Measurements from ENCODE around the gene PRR29.
"Not testable (repeated sequence)": the region's sequence is repeated elsewhere in the genome, so short reads cannot be mapped to it uniquely, and the experiment has no call there.

Gene PRR29

GRCh38 chr17:64016974-64017373, 18.8 kb downstream of the PRR29 start:
- DNase-seq, result no peak

DNA sequence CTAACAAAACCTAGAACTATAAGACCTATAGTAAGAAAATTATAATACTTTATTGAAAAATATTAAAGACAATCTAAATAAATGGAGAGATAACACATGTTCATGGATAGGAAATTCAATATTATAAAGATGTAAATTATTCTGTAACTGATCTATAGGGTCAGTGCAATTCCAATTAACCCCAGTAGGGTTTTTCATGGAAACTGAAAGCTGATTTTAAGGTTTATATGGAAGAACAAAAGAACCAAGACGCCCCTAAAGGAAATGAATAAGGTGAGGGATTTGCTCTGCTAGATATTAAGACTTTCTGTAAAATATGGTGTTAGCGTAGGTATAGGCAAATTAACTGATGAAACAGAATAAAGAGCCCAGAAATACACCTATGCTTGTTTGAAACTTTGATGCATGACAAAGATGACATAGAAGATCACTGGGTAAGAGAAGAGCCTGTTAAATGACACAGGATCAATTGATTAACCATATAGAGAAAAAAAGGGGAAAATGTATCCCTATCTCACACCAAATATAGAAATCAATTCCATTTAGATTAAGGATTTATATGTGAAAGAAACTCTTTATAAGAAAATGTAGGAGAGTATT, 19.3 kb downstream of the PRR29 start:
- DNase-seq, result no peak

- DNase-seq, result not testable (repeated sequence)
Measured at GRCh38 chr17:64019551-64019961, 21.4 kb downstream of the PRR29 start.

GRCh38 chr17:64020056-64020766, 22.1 kb downstream of the PRR29 start, which contains the start of gene ICAM2:
Gene ICAM2, minus strand, starts transcription at chr17:64020633. Its CDS starts 13,942 bp downstream, at chr17:64006691.
- DNase-seq, result no peak

GRCh38 chr17:64022611-64023063, 24.5 kb downstream of the PRR29 start:
- no peak for DNase-seq

- DNase-seq, result no peak
Measured at GRCh38 chr17:64024215-64024654, 26.1 kb downstream of the PRR29 start.

- no peak for DNase-seq
Measured at GRCh38 chr17:64024781-64025731, 26.9 kb downstream of the PRR29 start.

- peak in 1 of 2 donors; percentile 17 for DNase-seq
Measured at GRCh38 chr17:64025732-64026294, 27.7 kb downstream of the PRR29 start.

- peak in 1 of 2 donors; percentile 26 for DNase-seq
Measured at GRCh38 chr17:64028874-64029464, 30.8 kb downstream of the PRR29 start.

DNA sequence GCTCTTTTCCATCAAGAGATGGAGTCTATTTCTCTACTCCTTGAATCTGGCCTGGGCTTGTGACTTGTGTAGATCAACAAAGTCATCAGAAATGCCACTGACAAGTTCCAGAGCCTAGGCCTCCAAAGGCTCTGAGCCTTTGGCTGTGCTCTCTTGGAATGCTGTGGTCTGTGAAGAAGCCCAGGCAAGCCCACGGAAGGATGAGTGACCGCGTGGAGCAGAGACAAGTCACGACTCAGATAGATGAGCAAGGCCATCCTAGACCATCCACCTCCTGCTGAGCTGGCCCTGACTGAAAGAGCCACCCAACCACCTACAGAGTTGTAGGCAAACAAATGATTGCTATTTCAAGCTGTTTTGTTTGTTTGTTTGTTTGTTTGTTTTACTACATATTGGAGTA, 33.9 kb downstream of the PRR29 start:
- DNase-seq, result no peak

GRCh38 chr17:64036198-64036922, 38.2 kb downstream of the PRR29 start:
- no peak for DNase-seq

GRCh38 chr17:64037180-64037579, 39.0 kb downstream of the PRR29 start:
- no peak for DNase-seq

DNA sequence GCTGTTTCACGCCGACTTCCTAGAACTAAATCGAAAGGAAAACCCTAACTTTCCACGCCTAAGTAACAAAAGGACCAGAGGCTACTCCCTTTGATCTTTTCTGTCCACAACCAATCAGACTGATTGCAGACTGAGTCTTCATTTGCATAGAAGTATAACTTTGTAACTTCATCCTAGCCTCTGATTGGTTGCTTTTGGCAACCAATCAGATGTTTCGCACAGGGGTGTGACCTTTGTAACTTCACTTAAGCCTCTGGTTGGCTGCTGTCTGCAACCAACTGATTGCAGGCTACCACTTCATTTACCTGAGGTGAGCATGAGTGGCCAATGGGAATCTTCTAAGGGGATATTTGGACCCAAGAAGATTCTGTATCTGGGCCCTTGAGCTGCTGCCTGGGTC, 39.7 kb downstream of the PRR29 start:
- no peak for DNase-seq

- no peak for DNase-seq
Measured at GRCh38 chr17:64038331-64039105, 40.4 kb downstream of the PRR29 start.

GRCh38 chr17:64039106-64039400, 40.9 kb downstream of the PRR29 start:
- no peak for DNase-seq

DNA sequence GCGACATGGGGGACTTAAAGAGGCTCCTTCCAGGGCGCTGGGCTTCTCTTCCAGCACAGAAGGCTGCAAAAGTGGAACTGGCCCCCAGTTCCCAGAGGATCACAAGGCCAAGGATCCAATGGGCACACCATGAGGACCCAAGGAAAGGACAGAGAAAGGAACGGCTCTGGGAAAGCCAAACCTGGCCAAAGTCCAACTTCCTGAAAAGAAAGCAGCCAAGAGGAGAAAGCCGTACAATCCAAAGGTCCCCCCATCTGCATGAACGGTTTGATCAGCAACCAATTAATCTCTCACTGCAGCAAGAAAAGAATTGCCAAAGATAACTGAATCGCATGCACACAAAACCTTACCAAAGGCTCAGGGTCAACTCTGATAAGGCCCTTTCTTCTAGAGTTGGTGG, 42.1 kb downstream of the PRR29 start:
- no peak for DNase-seq

DNA sequence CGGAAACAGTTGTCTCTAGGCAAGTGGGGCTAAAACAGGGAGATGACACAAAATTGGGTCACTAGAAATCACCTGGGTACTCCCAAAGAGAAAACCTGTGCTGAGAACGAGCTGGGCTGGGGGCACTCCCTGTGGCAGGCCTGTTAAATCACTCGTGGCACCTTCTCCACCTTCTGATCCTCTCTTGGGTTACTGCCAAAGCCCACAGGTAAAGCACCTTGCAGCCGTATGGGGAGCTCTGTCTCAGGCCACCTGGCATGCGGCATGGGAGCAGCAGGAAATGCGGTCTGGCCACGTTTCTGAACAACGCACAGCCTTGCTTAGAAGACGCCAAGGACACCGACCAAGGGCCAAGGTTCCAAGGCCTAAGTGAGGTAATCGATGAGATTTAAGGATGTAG, 43.8 kb downstream of the PRR29 start:
- DNase-seq, result no peak

DNA sequence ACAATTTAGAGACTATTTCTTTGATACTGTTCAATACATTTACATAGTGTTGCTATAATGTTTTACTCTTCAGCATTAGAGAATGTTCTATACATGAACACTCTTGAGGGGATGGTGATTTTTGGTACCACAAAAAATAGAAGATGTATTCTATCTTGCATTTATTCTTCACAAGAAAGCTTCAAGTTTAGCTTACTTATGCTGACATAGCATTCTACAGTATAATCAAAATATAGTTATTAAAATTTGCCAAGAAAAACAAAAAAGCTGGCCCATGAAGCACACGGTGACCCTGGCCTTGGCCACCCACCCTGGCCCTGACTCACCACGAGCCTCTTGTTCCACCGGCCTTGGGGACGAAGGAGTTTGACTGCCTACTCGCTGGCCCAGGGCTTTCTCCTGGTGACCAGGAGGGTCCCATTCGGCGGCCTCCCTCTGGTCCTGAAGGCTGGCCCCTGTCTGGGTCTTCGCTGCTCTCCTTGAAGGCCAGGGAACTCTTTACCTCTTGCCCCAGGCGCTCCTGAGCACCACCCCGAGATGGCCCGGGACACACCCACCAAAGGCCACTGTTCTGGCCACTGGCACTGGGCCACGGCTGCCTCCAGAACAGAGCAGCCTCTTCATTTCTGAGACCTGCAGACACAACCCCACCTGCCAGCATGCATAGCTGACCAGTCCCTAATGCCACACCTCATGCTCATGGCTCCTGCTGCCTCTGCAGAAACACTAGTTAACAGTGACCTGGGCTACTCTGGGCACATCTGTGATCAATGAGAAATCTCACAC, 44.7 kb downstream of the PRR29 start:
- DNase-seq, result no peak

GRCh38 chr17:64045176-64045575, 47.0 kb downstream of the PRR29 start:
- no peak for DNase-seq

GRCh38 chr17:64048805-64049204, 50.7 kb downstream of the PRR29 start:
- no peak for DNase-seq
